ENCODE data around the gene ZNF207.

The ZNF207 gene

DNA sequence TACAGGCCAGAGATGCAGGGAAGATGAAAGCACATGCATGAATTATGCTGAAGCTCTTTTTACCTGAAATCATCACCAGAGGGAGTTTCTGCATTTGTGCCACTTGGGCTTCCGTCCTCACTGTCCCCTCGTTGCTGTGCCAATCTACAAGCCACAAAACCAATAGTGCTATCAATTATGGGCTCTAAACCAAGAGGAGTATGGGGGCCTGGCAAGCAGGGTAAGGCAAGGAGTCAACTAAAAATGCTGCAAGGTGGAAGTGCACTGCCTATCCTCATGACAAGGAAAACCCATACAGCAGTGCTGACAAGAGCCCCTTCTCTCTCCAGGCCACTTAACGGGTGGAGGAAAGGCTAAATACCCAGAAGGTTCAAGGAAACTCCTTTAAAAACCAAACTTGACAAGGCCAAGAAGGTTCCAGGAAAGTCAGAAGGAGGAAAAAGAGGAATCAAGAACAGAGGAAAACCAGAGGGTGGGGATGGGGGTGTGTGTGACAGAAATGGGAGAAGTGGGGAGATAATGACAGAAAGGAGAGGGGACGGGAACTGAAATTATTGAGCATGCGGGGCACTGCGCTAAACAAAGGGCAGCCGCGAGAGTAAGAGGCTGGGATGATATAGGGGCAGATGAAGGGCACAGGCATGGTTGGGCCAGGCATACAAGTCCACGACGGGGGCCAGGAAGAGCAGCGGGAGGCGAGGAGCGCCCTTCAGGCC, 8.7 kb upstream of the ZNF207 start:
- no peaks in the 10 kb centered on the region for H4K20me1 ChIP-seq (ENCODE audit: low read depth, low read length)
- peak overlapping the region; percentile 78 for H3K27ac ChIP-seq (ENCODE audit: low read depth, low read length)
- H3K79me2 ChIP-seq (ENCODE audit: insufficient read depth, low read length) = no peaks in the 10 kb centered on the region
- H3K27me3 ChIP-seq (ENCODE audit: low read length) = no peaks in the 10 kb centered on the region
- H3K9me2 ChIP-seq (replicated peaks; ENCODE audit: insufficient read depth, low read length) = no peaks in the 10 kb centered on the region
- H3K36me3 ChIP-seq (ENCODE audit: low read length) = no peaks in the 10 kb centered on the region; the same call in 1 of the 2 replicates
- H3F3A ChIP-seq (ENCODE audit: insufficient read depth) = peaks cover 5% of the 10 kb centered on the region; the same call in 1 of the 2 replicates
- TF ChIP-seq EZH2phosphoT487 (conservative IDR thresholded peaks at IDR 0.05; ENCODE audit: low read length) = no peak
- no peak for TF ChIP-seq CTCF (IDR thresholded peaks at IDR 0.05; ENCODE audit: insufficient read depth, low read length, poor library complexity, severe bottlenecking)
- peak overlapping the region; percentile 31 for H2AFZ ChIP-seq (ENCODE audit: low read depth, low read length, severe bottlenecking)
- H3K4me3 ChIP-seq (ENCODE audit: insufficient read depth, low read length, poor library complexity, severe bottlenecking) = peak overlapping the region; percentile 65
- peak overlapping the region; percentile 71 for H3K9ac ChIP-seq (ENCODE audit: low read length)
- H3K9me3 ChIP-seq (ENCODE audit: insufficient read depth, low read length) = no peaks in the 10 kb centered on the region
- H3K4me2 ChIP-seq (ENCODE audit: low read depth, low read length, poor library complexity, severe bottlenecking) = peak overlapping the region; percentile 77

- Histone ChIP-seq H3K4me2 (ENCODE audit: low read depth, low read length, poor library complexity, severe bottlenecking) (peak within 1 kb of the TSS; percentile 77), H3F3A (ENCODE audit: insufficient read depth) (peaks cover 5% of the 10 kb centered on the region; the same call in 1 of the 2 replicates), H3K4me3 (ENCODE audit: insufficient read depth, low read length, poor library complexity, severe bottlenecking) (peak within 1 kb of the TSS; percentile 65), H4K20me1 (ENCODE audit: low read depth, low read length) (no peaks in the 10 kb centered on the region), H3K9me3 (ENCODE audit: insufficient read depth, low read length) (no peaks in the 10 kb centered on the region), H3K27me3 (ENCODE audit: low read length) (no peaks in the 10 kb centered on the region), H3K9ac (ENCODE audit: low read length) (peak within 1 kb of the TSS; percentile 71), H3K36me3 (ENCODE audit: low read length) (no peaks in the 10 kb centered on the region; the same call in 1 of the 2 replicates), H2AFZ (ENCODE audit: low read depth, low read length, severe bottlenecking) (peak within 1 kb of the TSS; percentile 99), H3K79me2 (ENCODE audit: insufficient read depth, low read length) (no peaks in the 10 kb centered on the region), H3K9me2 (replicated peaks; ENCODE audit: insufficient read depth, low read length) (no peaks in the 10 kb centered on the region), H3K27ac (ENCODE audit: low read depth, low read length) (peak within 1 kb of the TSS; percentile 78)
- no peak for TF ChIP-seq EZH2phosphoT487 (conservative IDR thresholded peaks at IDR 0.05; ENCODE audit: low read length)
- no peak for TF ChIP-seq CTCF (IDR thresholded peaks at IDR 0.05; ENCODE audit: insufficient read depth, low read length, poor library complexity, severe bottlenecking)
These were observed 7.9 kb upstream of the ZNF207 start, which contains the start of gene C17orf75 for GRCh38 chr17:32341857-32342602. Gene C17orf75 (minus strand): TSS chr17:32342173. CDS start chr17:32342139, 34 bp downstream.

- no peaks in the 10 kb centered on the region for H3K27me3 ChIP-seq (ENCODE audit: low read length)
- H3F3A ChIP-seq (ENCODE audit: insufficient read depth) = peaks cover 5% of the 10 kb centered on the region; the same call in 1 of the 2 replicates
- TF ChIP-seq CTCF (IDR thresholded peaks at IDR 0.05; ENCODE audit: insufficient read depth, low read length, poor library complexity, severe bottlenecking) (no peak), EZH2phosphoT487 (conservative IDR thresholded peaks at IDR 0.05; ENCODE audit: low read length) (no peak)
- H2AFZ ChIP-seq (ENCODE audit: low read depth, low read length, severe bottlenecking) = peak overlapping the region; percentile 99
- H3K27ac ChIP-seq (ENCODE audit: low read depth, low read length) = 0 out of 2 replicates have a peak overlapping the region, but pooled peaks have one; percentile 78
- no peaks in the 10 kb centered on the region for H3K79me2 ChIP-seq (ENCODE audit: insufficient read depth, low read length)
- no peaks in the 10 kb centered on the region; the same call in 1 of the 2 replicates for H3K36me3 ChIP-seq (ENCODE audit: low read length)
- peak overlapping the region; percentile 77 for H3K4me2 ChIP-seq (ENCODE audit: low read depth, low read length, poor library complexity, severe bottlenecking)
- H3K4me3 ChIP-seq (ENCODE audit: insufficient read depth, low read length, poor library complexity, severe bottlenecking) = peak overlapping the region; percentile 65
- H3K9me3 ChIP-seq (ENCODE audit: insufficient read depth, low read length) = no peaks in the 10 kb centered on the region
- H3K9me2 ChIP-seq (replicated peaks; ENCODE audit: insufficient read depth, low read length) = no peaks in the 10 kb centered on the region
- peak overlapping the region; percentile 71 for H3K9ac ChIP-seq (ENCODE audit: low read length)
- no peaks in the 10 kb centered on the region for H4K20me1 ChIP-seq (ENCODE audit: low read depth, low read length)
These were observed 7.2 kb upstream of the ZNF207 start for GRCh38 chr17:32342603-32343325.

Data from SU-DHL-6 (cell line).